NT2/D1 (cell line): ENCODE results near the gene FMNL2.

Source experiments
- DNase-seq: peaks from one replicate; pipeline ENCODE4 v3.0.0-alpha.2; 2011; ENCODE audit warnings: low read depth, low spot score
- H3K27me3 ChIP-seq: 2 replicates; pipeline ENCODE4 v1.6.0; 2011; ENCODE audit warnings: mild to moderate bottlenecking; ENCODE audit not compliant: insufficient read length, insufficient read depth
- H3K36me3 ChIP-seq: 2 replicates; pipeline ENCODE4 v1.6.1; 2011; ENCODE audit warnings: mild to moderate bottlenecking, low read length, mixed read lengths; ENCODE audit not compliant: insufficient read depth, insufficient read length
- H3K4me1 ChIP-seq: 2 replicates; pipeline ENCODE4 v1.5.1; 2011; ENCODE audit not compliant: insufficient read depth, insufficient read length
- H3K4me3 ChIP-seq: 2 replicates; pipeline ENCODE4 v1.5.1; 2011; ENCODE audit warnings: low read depth; ENCODE audit not compliant: insufficient read length
- H3K9ac ChIP-seq: 2 replicates; pipeline ENCODE4 v1.6.0; 2011; ENCODE audit warnings: low read depth; ENCODE audit not compliant: insufficient read length
- H3K9me3 ChIP-seq: 2 replicates; pipeline ENCODE4 v1.5.1; 2011; ENCODE audit warnings: mild to moderate bottlenecking, low read length; ENCODE audit not compliant: insufficient read depth
- SUZ12 ChIP-seq: IDR thresholded peaks from 2 replicates; pipeline ENCODE4 v1.6.1; 2011; ENCODE audit not compliant: insufficient read length, insufficient read depth; ENCODE audit errors: extremely low read depth
- YY1 ChIP-seq: IDR thresholded peaks from 2 replicates; pipeline ENCODE4 v1.6.1; 2011; ENCODE audit not compliant: insufficient read length, insufficient read depth
- ZNF274 ChIP-seq: IDR thresholded peaks from 2 replicates; pipeline ENCODE4 v1.6.1; 2011; ENCODE audit warnings: mild to moderate bottlenecking, low read depth, low read length

Gene FMNL2

GRCh38 chr2:152564754-152565551, 230.0 kb downstream of the FMNL2 start:
- DNase-seq = no peak
- H3K36me3 ChIP-seq = peaks cover 4% of the 10 kb centered on the region
- no peaks in the 10 kb centered on the region for H3K4me1 ChIP-seq
- no peaks in the 10 kb centered on the region for H3K27me3 ChIP-seq
- H3K4me3 ChIP-seq = no peak overlapping the region
- H3K9ac ChIP-seq = no peak overlapping the region
- TF ChIP-seq ZNF274 = no peak
- TF ChIP-seq SUZ12 = no peak
- TF ChIP-seq YY1 = no peak
- H3K9me3 ChIP-seq = no peaks in the 10 kb centered on the region

GRCh38 chr2:152565884-152566727, 231.1 kb downstream of the FMNL2 start:
- peaks cover 5% of the 10 kb centered on the region for H3K36me3 ChIP-seq
- no peaks in the 10 kb centered on the region for H3K9me3 ChIP-seq
- no peaks in the 10 kb centered on the region for H3K4me1 ChIP-seq
- DNase-seq = no peak
- H3K4me3 ChIP-seq = no peak overlapping the region
- no peak for TF ChIP-seq YY1
- no peak for TF ChIP-seq ZNF274
- no peak for TF ChIP-seq SUZ12
- no peak overlapping the region for H3K9ac ChIP-seq
- H3K27me3 ChIP-seq = no peaks in the 10 kb centered on the region

- Histone ChIP-seq H3K27me3 (no peaks in the 10 kb centered on the region), H3K4me3 (no peak overlapping the region), H3K9me3 (no peaks in the 10 kb centered on the region), H3K4me1 (no peaks in the 10 kb centered on the region), H3K36me3 (peaks cover 2% of the 10 kb centered on the region), H3K9ac (no peak overlapping the region)
- TF ChIP-seq YY1 (no peak), ZNF274 (no peak), SUZ12 (no peak)
- no peak for DNase-seq
Observed at GRCh38 chr2:152566728-152567069, 231.7 kb downstream of the FMNL2 start.

GRCh38 chr2:152568531-152568930, 233.6 kb downstream of the FMNL2 start:
- no peaks in the 10 kb centered on the region for H3K4me1 ChIP-seq
- H3K27me3 ChIP-seq = no peaks in the 10 kb centered on the region
- no peaks in the 10 kb centered on the region for H3K9me3 ChIP-seq
- no peak overlapping the region for H3K9ac ChIP-seq
- H3K4me3 ChIP-seq = no peak overlapping the region
- peaks cover 2% of the 10 kb centered on the region for H3K36me3 ChIP-seq
- TF ChIP-seq YY1 = no peak
- DNase-seq = no peak

GRCh38 chr2:152569186-152569585, 234.2 kb downstream of the FMNL2 start:
- Histone ChIP-seq H3K36me3 (peaks cover 2% of the 10 kb centered on the region), H3K9ac (no peak overlapping the region), H3K4me1 (no peaks in the 10 kb centered on the region), H3K27me3 (no peaks in the 10 kb centered on the region), H3K4me3 (no peak overlapping the region), H3K9me3 (no peaks in the 10 kb centered on the region)
- no peak for DNase-seq
- no peak for TF ChIP-seq SUZ12
- TF ChIP-seq YY1 = no peak
- TF ChIP-seq ZNF274 = no peak

- H3K9me3 ChIP-seq = no peaks in the 10 kb centered on the region
- H3K36me3 ChIP-seq = peaks cover 5% of the 10 kb centered on the region
- no peaks in the 10 kb centered on the region for H3K27me3 ChIP-seq
- H3K9ac ChIP-seq = no peak overlapping the region
- H3K4me1 ChIP-seq = no peaks in the 10 kb centered on the region
- TF ChIP-seq ZNF274 = no peak
- no peak for TF ChIP-seq YY1
- TF ChIP-seq SUZ12 = no peak
- DNase-seq = no peak
- H3K4me3 ChIP-seq = no peak overlapping the region
Observed at GRCh38 chr2:152571048-152571766, 236.2 kb downstream of the FMNL2 start.

GRCh38 chr2:152572031-152572430, 237.1 kb downstream of the FMNL2 start:
- TF ChIP-seq SUZ12 = no peak
- no peak for TF ChIP-seq YY1
- TF ChIP-seq ZNF274 = no peak
- Histone ChIP-seq H3K27me3 (no peaks in the 10 kb centered on the region), H3K36me3 (peaks cover 5% of the 10 kb centered on the region), H3K4me1 (no peaks in the 10 kb centered on the region), H3K4me3 (no peak overlapping the region), H3K9ac (no peak overlapping the region), H3K9me3 (no peaks in the 10 kb centered on the region)
- DNase-seq = no peak
